ENCODE measurements around the gene REEP2. TPM values are rescaled to one million over a fixed set of nuclear protein-coding genes. Genes with fewer than 3 reads are reported as not detected.

The REEP2 gene
- total RNA-seq, 1 donor from 2014 or later = 59.2 TPM

GRCh38 chr5:138457531-138458275, 18.8 kb downstream of the REEP2 start:
- peak overlapping the region; percentile 14 for H3K4me3 Mint-ChIP-seq
- DNase-seq (ENCODE audit: low read depth, low spot score) = no peak
- TF ChIP-seq CTCF (conservative IDR thresholded peaks at IDR 0.05) = no peak
- peaks cover 3% of the 10 kb centered on the region for H3K27me3 Mint-ChIP-seq (ENCODE audit: low read depth)
- no peak overlapping the region for H3K27ac Mint-ChIP-seq (ENCODE audit: unreplicated experiment)
- H3K4me1 Mint-ChIP-seq = no peaks in the 10 kb centered on the region
- no peaks in the 10 kb centered on the region for H3K9me3 Mint-ChIP-seq
- H3K36me3 Mint-ChIP-seq (ENCODE audit: low read depth) = no peaks in the 10 kb centered on the region

- H3K4me3 Mint-ChIP-seq = no peak overlapping the region
- H3K36me3 Mint-ChIP-seq (ENCODE audit: low read depth) = no peaks in the 10 kb centered on the region
- DNase-seq (ENCODE audit: low read depth, low spot score) = no peak
- H3K27ac Mint-ChIP-seq (ENCODE audit: unreplicated experiment) = no peak overlapping the region
- no peak for TF ChIP-seq CTCF (conservative IDR thresholded peaks at IDR 0.05)
- no peaks in the 10 kb centered on the region for H3K9me3 Mint-ChIP-seq
- peaks cover 3% of the 10 kb centered on the region for H3K27me3 Mint-ChIP-seq (ENCODE audit: low read depth)
- H3K4me1 Mint-ChIP-seq = peaks cover 2% of the 10 kb centered on the region
Measured at GRCh38 chr5:138458384-138458783, 19.5 kb downstream of the REEP2 start.

- Mint-ChIP-seq H3K36me3 (ENCODE audit: low read depth) (no peaks in the 10 kb centered on the region), H3K27me3 (ENCODE audit: low read depth) (peaks cover 3% of the 10 kb centered on the region), H3K27ac (ENCODE audit: unreplicated experiment) (no peak overlapping the region), H3K4me1 (peaks cover 6% of the 10 kb centered on the region), H3K4me3 (no peak overlapping the region), H3K9me3 (no peaks in the 10 kb centered on the region)
- DNase-seq (ENCODE audit: low read depth, low spot score) = no peak
- no peak for TF ChIP-seq CTCF (conservative IDR thresholded peaks at IDR 0.05)
Measured at GRCh38 chr5:138458856-138459255, 20.0 kb downstream of the REEP2 start.

- Mint-ChIP-seq H3K27ac (ENCODE audit: unreplicated experiment) (peak overlapping the region; percentile 35), H3K27me3 (ENCODE audit: low read depth) (peaks cover 3% of the 10 kb centered on the region), H3K9me3 (no peaks in the 10 kb centered on the region), H3K4me3 (no peak overlapping the region), H3K4me1 (peaks cover 6% of the 10 kb centered on the region), H3K36me3 (ENCODE audit: low read depth) (no peaks in the 10 kb centered on the region)
- DNase-seq (ENCODE audit: low read depth, low spot score) = no peak
- TF ChIP-seq CTCF (conservative IDR thresholded peaks at IDR 0.05) = no peak
Measured at GRCh38 chr5:138459311-138459933, 20.6 kb downstream of the REEP2 start.

DNA sequence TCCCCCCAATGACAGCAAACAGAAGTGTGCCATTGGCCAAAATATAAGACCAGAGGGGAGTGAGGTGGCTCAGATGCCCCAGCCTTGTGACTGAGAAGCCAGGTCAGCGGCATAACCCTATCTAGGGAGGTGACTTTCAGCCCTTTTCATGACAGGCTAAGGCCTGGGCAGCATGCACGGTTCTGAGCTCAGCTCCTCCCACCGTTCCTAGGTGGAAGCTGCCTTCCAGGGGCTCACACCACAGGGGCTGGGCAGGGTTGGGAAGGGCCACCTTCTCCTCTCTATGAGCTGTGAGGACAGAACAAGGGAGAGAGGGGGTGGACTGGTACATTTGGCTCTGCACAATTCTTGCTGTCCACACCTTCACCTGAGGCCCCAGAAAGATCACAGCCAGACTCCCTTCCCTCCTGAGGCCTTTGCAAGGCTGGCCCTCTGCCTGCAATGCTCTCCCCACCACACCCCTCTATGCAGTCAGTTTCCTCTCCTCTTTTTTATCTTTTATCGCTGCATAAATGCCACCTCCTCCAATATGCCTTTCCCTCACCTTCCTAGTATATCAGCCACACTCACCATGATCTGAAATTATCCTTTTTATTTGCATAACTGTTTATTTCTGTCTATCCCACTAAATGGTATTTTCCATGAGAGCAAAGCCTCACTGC, 21.3 kb downstream of the REEP2 start:
- H3K36me3 Mint-ChIP-seq (ENCODE audit: low read depth) = no peaks in the 10 kb centered on the region
- H3K27me3 Mint-ChIP-seq (ENCODE audit: low read depth) = peaks cover under 1% of the 10 kb centered on the region
- H3K4me3 Mint-ChIP-seq = peak overlapping the region; percentile 9
- TF ChIP-seq CTCF (conservative IDR thresholded peaks at IDR 0.05) = no peak
- no peak for DNase-seq (ENCODE audit: low read depth, low spot score)
- H3K9me3 Mint-ChIP-seq = no peaks in the 10 kb centered on the region
- H3K4me1 Mint-ChIP-seq = peaks cover 6% of the 10 kb centered on the region
- no peak overlapping the region for H3K27ac Mint-ChIP-seq (ENCODE audit: unreplicated experiment)
